Lung (tissue), 12 donors: ENCODE results near the gene PCDHGC3. TPM values are rescaled to one million over a fixed set of nuclear protein-coding genes. Genes with fewer than 3 reads are reported as not detected.
A peak's percentile ranks its signal among the peaks of the same experiment; 100 is the strongest.

Source experiments
- ATAC-seq: fragments of 200-7000 bp; cut with Tn5 transposase; one replicate; pipeline ENCODE4 v1.9.1; 2020; ENCODE audit warnings: moderate number of reproducible peaks; ENCODE audit not compliant: insufficient read depth, low FRiP score
- DNase-seq, 3 donors: peaks; one replicate each; pipeline ENCODE4 v3.0.0-alpha.2; 2013 to 2017
- H3K27ac ChIP-seq, 2 donors: one replicate each; pipeline ENCODE4 v1.5.1; 2013; ENCODE audit warnings: mild to moderate bottlenecking in 2 of 2, moderate library complexity in 2 of 2, control low read depth in 1 of 2, inconsistent platforms in 1 of 2, low read depth in 1 of 2, low read length in 1 of 2
- H3K27me3 ChIP-seq, 3 donors: one replicate each; pipeline ENCODE4 v1.5.1; 2013; ENCODE audit warnings: low read length in 2 of 3; ENCODE audit not compliant: control insufficient read depth in 3 of 3, insufficient read depth in 3 of 3
- H3K36me3 ChIP-seq, 4 donors: one replicate each; pipeline ENCODE4 v1.5.1; 2013; ENCODE audit warnings: low read length in 4 of 4, mild to moderate bottlenecking in 1 of 4, moderate library complexity in 1 of 4; ENCODE audit not compliant: control insufficient read depth in 4 of 4, insufficient read depth in 4 of 4
- H3K4me1 ChIP-seq, 5 donors: one replicate each; pipeline ENCODE4 v1.5.1; 2013; ENCODE audit warnings: low read length in 5 of 5, mild to moderate bottlenecking in 2 of 5, moderate library complexity in 1 of 5; ENCODE audit not compliant: control insufficient read depth in 5 of 5, insufficient read depth in 5 of 5
- H3K4me3 ChIP-seq: one replicate; pipeline ENCODE4 v1.5.1; 2013; ENCODE audit warnings: mild to moderate bottlenecking, control low read depth, moderate library complexity
- H3K9ac ChIP-seq, 2 donors: one replicate each; pipeline ENCODE4 v1.5.1; 2013; ENCODE audit warnings: low read length in 2 of 2, control low read depth in 1 of 2; ENCODE audit not compliant: insufficient read depth in 1 of 2
- H3K9me3 ChIP-seq, 4 donors: one replicate each; pipeline ENCODE4 v1.5.1; 2013; ENCODE audit warnings: low read length in 3 of 4, mild to moderate bottlenecking in 1 of 4, moderate library complexity in 1 of 4; ENCODE audit not compliant: control insufficient read depth in 4 of 4, insufficient read depth in 3 of 4
- WGBS, 2 donors: extraction: QIAGEN DNeasy Blood & Tissue Kit; methylation state at CpG; one replicate each; pipeline ENCODE4 v1.1.7; 2013; 5-methylcytosine and 5-hydroxymethylcytosine counted together
- polyA plus RNA-seq, 2 donors: library from polyadenylated mRNA; stranded (reverse); fragments of 200-250 nt; gene quantifications; one replicate each; pipeline ENCODE4 v1.2.1, GENCODE V29; 2013
- total RNA-seq, 2 donors: library from RNA; depleted of rRNA in 1 of 2; stranded (reverse); fragments of >200 nt in 1 of 2; gene quantifications; one replicate each; pipeline ENCODE4 v1.2.1, GENCODE V29; 2014 to 2021
- TF ChIP-seq, protein P1 (sequence below): IDR thresholded peaks from 2 replicates; pipeline ENCODE4 v1.5.1; 2012; ENCODE audit warnings: mild to moderate bottlenecking; ENCODE audit errors: control extremely low read depth, extremely low read depth
- donor health status: control.
- donor health status: control.
- donor health status: Bipolar disorder and iron deficiency.
- donor health status: healthy.
- donor health status: DM: yes; HTN: yes; CAD: no.

The PCDHGC3 gene
- total and polyA plus RNA-seq, 4 donors: 44.8 to 116 (median 68.7) TPM

DNA sequence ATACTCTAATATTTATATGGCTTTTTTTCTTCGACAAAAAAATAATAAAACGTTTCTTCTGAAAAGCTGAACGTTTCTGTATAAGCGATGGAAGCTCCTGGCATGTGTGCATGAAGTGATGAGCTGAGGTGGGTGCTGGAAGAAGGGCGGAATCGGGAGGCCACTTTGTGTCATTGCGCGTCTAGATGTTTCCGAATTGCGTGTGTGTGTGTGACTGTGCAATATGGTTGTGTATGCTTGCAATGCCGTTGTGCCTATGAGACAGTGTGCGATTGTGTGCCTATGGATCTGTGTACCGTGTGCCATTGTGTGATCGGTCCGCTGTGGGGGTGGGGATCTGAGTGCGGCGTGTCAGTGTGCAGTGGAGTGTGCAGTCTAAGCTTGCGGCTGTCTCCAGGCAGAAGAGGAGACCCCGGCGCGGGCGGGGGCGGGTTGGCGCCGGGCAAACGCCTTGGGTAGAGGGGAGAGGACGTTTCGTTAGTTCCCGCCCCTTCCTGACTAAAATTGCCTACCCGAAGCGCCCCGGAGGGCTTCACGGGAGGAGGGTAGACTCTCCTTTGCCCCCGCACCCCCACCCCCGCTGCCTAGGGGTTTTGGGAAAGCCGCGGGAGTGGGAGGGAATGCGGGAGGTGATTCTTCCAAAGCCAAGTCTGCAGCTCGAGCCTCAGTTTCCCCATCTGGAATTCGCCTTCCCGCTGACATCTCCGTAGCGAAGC is 37.3 kb downstream of the PCDHGC3 start:
- TF ChIP-seq, protein P1, sequence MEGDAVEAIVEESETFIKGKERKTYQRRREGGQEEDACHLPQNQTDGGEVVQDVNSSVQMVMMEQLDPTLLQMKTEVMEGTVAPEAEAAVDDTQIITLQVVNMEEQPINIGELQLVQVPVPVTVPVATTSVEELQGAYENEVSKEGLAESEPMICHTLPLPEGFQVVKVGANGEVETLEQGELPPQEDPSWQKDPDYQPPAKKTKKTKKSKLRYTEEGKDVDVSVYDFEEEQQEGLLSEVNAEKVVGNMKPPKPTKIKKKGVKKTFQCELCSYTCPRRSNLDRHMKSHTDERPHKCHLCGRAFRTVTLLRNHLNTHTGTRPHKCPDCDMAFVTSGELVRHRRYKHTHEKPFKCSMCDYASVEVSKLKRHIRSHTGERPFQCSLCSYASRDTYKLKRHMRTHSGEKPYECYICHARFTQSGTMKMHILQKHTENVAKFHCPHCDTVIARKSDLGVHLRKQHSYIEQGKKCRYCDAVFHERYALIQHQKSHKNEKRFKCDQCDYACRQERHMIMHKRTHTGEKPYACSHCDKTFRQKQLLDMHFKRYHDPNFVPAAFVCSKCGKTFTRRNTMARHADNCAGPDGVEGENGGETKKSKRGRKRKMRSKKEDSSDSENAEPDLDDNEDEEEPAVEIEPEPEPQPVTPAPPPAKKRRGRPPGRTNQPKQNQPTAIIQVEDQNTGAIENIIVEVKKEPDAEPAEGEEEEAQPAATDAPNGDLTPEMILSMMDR: no peak
- Histone ChIP-seq H3K9me3 (no peaks in the 10 kb centered on the region), H3K27ac (peak overlapping the region; percentile 72 to 75), H3K9ac (peak overlapping the region in 1 of 2 donors; percentile 92), H3K4me3 (peak overlapping the region; percentile 17), H3K36me3 (peaks cover 0 to 34% (median 27%) of the 10 kb centered on the region in 4 donors), H3K4me1 (peaks cover 14 to 67% (median 24%) of the 10 kb centered on the region in 5 donors), H3K27me3 (no peaks in the 10 kb centered on the region)
- peak; percentile 73 to 80 (median 79) for DNase-seq
- WGBS, 2 donors: 1 to 17% methylated on average over 43 of the region's 43 CpGs
- no peak for ATAC-seq

DNA sequence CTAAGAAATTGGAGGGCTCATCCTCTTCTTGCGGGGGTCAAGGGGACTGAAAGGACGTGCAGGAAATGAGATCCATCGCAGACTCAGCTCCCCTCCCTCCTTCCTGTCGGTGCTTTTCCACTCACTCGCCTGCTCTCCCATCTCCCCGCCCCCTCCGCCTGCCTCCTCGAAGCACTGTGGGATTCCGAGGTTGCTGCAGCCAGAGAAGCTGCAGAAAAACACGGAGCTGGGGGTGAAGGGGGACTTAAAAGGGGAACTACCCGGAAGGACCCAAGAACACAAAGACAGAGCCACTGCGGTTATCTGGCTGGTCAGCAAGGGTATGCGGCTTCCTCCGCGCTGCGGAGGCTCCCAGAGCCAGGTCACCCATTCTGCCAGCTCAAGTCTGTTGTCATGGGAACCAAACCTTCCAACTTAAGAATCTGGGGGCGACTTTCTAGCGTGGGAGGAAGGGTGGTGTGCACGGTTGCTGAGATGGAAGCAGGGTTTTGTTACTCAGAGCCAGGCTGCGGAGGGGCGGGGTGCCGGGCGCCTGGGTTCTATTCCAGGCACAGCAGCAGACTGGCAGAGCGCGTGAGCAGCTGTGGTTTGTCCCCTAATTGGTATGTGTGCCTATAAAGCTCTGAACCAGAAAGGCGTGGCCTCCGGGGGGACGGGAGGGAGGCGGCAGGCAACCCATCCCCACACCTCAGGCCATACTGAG is 38.0 kb downstream of the PCDHGC3 start:
- WGBS, 2 donors: 21 to 22% methylated on average over 29 of the region's 29 CpGs
- peak; percentile 58 for ATAC-seq
- Histone ChIP-seq H3K27ac (peak overlapping the region; percentile 72 to 75), H3K4me3 (no peak overlapping the region), H3K9me3 (no peaks in the 10 kb centered on the region), H3K27me3 (no peaks in the 10 kb centered on the region), H3K4me1 (peaks cover 11 to 69% (median 24%) of the 10 kb centered on the region in 5 donors), H3K9ac (peak overlapping the region in 1 of 2 donors; percentile 92), H3K36me3 (peaks cover under 1 to 38% (median 28%) of the 10 kb centered on the region in 4 donors)
- peak; percentile 89 to 95 (median 93) for DNase-seq
- TF ChIP-seq, protein P1: no peak

DNA sequence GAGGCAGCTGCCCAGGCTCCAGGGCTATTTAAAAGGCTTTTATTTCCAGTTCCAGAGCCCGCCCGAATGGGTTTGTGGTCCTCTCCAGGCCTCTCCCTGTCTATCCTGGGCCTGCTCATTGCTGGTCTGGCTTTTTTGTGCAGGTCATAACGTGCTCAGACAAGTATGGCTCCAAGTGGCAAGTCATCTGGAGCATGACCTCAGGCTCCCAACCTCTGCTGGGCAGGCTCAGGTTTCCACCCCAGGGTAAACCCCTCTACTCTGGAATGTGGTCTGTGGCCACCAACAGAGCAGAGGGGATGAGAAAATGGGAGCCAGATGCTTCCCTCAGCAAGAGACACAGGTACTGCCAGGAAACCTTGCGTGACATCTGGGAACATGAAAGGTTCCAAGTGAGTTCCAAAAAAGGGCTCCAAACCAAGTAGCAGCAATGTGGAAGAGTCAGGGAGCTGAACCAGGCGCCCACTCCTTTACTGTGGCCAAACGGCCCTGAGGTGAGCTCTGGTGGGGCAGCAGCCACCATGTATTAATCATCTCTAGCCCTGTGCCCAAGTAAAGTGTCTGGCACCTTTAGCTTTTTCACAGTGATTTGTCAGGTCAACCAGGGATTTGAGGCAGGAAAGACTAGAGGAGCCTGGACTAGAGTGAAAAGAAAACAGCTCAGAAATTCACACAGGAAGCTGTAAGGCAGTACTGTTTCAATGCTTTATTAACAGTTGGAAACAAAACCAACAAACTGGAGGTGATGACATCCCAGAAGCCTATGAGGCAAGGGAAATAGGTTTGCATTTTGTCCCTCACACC is 38.8 kb downstream of the PCDHGC3 start:
- ATAC-seq: no peak
- TF ChIP-seq, protein P1: no peak
- peaks cover 11 to 63% (median 20%) of the 10 kb centered on the region in 5 donors for H3K4me1 ChIP-seq
- no peaks in the 10 kb centered on the region for H3K27me3 ChIP-seq
- peak overlapping the region in 1 of 2 donors; percentile 92 for H3K9ac ChIP-seq
- H3K4me3 ChIP-seq: no peak overlapping the region
- peak in 1 of 3 donors; percentile 60 for DNase-seq
- WGBS, 2 donors: 64 to 70% methylated on average over 6 of the region's 6 CpGs
- H3K9me3 ChIP-seq: no peaks in the 10 kb centered on the region
- H3K27ac ChIP-seq: peak overlapping the region; percentile 72 to 75
- peaks cover 6 to 38% (median 30%) of the 10 kb centered on the region in 4 donors for H3K36me3 ChIP-seq
